Fibroblast of the conjunctiva (primary cell): Measurements from ENCODE around the gene PLEKHG1.

Experiments
- DNase-seq: peaks from one replicate; pipeline ENCODE4 v3.0.0-alpha.2; 2010; ENCODE audit warnings: low read depth

PLEKHG1 gene

DNA sequence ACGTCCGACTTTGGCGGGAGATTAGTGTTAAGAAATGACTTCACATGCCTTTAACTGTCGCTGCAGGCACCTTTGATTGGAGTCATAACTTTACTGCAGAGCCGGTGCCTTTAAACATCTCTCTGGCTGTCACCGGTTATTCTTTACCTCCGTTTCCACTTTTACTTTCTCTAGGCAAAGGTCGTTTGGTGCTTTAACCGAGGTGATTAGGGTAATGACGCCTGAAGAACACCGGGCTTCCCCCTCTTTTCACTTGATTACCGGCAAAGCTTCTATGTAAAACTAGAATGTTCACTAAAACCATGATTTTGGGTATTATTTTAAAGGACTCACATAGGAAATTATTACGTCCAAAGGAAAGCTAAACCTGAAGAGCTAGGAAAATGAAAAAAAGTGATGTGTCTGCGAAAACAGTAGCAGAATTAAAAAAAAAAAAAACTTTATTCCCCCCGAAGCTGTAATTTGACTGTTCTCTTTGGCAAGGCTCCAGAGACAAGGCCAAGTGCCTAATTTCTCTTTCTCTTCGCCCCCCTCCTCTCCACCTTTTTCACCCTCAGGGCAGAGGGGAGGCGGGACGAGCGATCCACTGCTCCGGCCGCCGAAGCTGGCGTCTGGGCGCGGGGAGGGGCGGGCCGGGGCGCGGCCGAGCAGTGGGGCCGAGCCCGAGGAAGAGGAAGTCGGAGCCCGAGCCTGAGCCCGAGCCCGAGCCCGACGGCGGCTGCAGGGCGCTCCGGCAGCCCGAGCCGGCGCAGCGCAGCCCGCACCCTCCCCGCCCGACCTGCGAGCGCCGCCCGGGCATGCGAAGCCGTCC lies at the start of gene PLEKHG1:
TSS of gene PLEKHG1 (plus strand) at position 687 of the 811 bp plus-strand sequence. CDS start 133,797 bp downstream, outside the sequence.
- DNase-seq, result peak; percentile 12

DNA sequence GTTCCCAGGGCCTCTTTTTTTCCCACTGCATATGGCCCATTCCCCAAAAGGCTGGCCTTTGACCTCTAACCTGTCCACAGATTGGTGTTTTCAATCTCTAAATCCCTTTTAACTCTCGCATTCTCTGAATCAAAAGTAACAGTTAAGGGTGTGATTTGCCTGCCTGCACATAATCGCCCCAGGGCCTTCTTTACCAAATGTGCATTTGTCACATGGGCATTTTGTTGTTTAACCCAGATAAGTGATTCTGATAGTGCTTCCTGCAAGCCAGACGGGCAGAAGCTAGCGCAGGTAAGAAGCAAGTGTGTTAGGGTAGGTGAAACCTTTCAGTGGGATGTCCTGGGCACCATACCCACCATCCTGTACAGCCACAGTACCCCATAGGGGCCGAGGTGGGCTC lies 49.4 kb upstream of the PLEKHG1 start:
- DNase-seq, result no peak

DNA sequence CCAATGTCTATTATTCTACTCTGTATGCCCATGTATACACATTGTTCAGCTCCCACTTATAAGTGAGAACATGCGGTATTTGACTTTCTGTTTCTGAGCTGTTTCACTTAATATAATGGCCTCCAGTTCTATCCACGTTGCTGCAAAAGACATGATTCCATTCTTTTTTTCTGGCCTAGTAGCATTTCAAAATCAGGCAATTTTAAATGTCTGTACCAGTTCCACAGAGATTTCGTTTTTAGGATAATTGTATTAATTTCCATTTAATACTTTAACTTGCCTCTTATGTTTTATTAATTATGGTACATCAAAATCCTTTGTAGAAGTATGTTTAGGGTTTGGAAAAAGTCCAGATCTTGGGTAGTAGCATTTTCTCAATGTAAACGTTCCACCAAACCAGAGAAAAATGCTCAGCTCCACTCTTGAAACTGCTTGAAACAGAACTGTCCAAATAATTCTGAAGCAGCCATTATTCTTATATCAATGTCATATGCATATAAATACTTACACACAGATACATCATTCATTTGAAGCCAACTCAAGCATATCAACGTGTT lies 42.6 kb upstream of the PLEKHG1 start:
- DNase-seq, result no peak

DNA sequence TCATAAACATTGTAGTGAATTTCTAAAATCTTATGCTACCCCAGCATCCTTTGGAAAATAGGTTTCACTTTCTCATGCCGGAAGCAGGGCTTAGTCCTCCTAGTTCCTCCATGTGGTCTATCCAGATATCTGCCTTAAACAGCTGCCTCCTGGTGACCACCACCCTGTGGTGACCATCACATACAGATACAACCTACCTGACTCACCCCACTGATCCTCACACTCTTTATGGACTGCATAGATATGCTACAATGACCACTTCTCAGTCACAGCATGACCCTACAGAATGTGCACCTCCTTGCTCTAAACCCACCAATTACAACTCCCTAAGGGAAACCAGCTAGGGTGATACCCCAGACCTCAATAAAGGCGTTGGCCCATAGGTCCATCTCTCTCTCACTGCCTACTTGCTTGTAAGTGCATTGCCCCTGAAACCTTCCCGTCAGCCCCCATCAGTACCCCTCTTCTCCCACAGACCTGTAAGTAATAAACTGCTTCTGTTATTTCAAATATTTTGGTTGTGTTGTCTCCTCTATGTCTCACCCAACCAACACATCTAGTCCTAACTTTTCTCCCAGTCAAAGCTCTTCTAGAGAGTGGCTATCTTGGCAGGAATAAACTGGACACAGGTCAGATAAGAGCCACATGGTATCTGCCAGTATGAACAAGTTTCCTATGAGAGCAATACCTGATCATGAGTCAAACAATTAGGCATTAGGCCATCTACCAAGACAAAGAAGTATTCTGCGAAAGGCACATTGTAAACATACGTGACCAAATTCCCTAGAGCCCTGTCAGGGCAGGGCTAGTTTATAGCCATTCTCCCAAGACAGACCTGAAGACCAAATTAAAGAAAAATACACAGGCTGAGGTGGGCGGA lies 39.4 kb upstream of the PLEKHG1 start:
- DNase-seq, result no peak

DNA sequence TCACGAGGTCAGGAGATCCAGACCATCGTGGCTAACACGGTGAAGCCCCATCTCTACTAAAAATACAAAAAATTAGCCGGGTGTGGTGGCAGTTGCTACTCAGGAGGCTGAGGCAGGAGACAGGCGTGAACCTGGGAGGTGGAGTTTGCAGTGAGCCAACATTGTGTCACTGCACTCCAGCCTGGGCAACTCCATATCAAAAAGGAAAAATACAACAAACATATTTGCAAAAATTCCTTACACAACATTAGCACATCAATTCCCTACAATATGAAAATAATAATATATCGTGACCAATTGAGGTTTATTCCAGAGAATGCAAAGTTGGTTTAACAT lies 38.8 kb upstream of the PLEKHG1 start:
- DNase-seq, result no peak

DNA sequence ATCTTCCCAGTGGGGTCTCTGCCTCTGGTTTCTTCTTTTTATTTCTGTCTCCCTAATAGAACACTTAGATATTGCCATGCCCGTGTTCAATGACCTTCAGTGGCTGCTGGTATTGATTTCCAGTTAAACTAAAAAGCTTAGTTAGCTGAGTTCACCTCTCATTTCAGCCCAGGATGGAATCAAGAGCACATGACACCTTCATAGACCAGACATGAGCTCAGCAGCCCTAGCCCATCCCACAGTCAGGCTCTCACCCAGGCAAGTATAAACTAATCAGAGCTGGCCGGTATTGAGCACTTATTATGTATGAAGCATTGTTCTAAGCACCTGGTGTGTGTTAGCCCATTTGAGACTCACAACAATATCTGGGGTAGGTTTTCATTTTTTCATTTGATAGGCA lies 33.7 kb upstream of the PLEKHG1 start:
- DNase-seq, result no peak

DNA sequence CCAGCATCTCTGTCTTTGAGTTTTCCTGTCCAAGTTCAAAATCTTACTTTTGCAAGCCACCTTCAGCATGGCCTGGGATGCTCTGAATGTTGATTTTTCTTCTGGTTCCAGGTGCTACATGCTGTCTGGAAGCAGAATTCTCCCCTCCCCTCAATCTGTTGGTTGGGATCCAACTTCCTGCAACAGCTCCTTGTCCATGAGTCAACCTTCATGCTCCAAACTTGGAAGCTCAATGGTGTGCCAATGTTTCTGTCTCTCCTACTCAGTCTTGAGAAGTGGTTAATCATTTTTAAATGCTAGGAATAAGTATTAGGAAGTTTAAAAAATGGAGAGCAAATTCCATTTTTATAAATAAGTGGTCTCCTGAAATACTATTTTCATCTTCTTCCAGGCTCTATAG lies 33.2 kb upstream of the PLEKHG1 start:
- DNase-seq, result no peak

DNA sequence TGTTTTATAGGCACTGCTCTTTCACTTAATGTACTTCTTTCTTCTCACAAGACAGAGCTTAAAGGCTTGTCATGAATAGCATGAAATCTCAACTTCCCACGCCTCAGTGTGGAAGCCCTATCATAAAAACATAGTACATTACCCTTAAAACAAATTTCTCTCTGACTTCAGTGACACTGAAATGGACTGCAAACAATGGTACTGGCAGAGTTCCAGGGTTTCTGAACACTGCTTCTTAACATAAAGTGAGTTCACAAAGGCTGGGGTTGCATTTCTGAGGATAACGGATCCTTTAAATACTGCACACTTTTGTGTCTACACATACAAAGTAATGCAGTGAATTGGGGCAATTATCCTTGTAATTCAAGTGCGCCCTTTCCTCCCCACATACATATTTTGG lies 32.3 kb upstream of the PLEKHG1 start:
- no peak for DNase-seq

DNA sequence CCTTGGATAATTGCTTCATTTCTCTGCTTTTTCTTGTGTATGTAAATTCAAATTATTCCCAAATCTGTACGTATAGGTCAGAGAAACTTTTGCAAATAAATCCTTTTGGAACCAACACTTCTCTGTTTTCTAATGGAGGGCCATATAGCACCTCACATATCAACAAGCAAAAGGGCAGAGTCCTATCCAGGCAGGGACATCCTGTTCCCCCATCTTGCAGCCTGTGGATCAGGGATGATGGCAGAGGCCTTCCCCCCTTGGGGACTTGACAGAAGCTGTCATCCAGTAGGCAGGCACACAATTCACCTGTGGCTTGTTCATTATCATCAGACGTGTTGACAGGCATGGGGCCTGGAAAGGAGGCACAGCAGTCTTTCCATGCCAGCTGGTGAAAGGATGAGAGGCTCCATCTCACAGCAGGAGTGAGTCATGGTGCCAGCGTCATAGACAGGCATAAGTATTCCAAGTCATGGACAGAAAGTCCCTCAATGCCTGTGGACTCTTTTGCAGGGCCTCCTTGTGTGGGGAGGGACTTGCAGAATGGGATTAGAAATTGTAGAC lies 31.8 kb upstream of the PLEKHG1 start:
- DNase-seq, result no peak

DNA sequence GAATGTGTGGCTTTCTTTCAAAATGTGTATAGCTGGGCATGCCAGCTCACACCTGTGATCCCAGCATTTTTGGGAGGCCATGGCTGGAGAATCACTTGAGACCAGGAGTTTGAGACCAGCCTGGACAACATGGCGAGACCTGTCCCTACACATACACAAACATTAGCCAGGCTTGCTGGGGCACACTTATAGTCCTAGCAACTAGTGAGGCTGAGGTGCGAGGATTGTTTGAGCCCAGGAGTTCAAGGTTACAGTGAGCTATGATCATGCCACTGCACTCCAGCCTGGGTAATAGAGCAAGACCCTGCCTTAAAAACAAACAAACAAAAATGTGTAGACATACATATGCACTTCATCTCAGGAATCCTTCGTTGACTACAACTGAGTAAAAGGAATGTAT lies 31.1 kb upstream of the PLEKHG1 start:
- DNase-seq, result no peak

DNA sequence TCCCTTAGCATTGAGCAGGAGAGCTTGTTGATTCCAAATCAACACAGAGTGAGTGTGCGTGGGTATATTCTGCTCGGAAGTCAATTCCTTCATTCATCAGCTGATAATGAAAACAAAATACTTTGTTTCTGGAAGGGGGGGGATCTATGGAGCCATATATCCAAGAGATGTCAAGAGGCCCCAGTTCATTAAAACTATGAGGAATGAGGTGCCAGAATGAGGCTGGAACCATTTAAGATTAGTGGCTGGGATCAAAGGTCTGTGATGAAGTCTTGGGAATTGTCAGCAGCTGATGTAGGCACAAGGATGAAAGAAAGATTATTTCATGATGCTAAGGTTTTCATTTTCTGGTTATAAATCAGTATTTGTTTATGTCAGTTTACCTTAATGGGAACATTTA lies 30.5 kb upstream of the PLEKHG1 start:
- DNase-seq, result no peak

DNA sequence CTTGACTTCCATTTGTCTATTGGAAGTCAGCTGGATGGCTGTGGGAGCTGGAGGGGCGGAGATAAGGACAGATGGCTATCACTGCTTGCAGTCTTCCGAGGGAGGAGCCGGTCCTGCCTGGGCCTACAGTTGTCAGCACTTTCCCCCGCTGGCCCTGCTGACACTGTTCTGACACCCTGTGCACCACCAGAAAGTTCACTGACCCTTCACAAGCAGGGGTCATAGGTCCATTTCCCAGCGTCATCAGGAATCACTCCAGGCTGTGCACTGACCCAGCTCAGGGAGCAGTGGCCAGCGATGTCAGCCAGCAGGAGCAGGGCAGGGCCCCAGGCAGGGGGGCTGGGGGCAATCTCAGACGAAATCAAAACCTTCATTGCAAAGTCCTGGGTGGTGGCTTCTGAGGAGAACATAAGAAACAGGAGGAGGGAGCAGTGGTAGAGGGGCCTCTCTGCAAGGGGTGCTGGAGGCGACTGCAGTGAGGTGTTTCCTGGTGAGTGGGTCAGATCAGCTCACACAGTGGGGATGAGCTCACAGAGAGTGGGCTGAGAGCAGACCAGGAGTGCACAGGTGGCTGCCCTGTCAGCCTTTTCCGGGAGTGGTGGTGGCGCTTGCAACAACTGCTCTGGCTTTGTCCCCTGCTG lies 26.5 kb upstream of the PLEKHG1 start:
- DNase-seq, result no peak

DNA sequence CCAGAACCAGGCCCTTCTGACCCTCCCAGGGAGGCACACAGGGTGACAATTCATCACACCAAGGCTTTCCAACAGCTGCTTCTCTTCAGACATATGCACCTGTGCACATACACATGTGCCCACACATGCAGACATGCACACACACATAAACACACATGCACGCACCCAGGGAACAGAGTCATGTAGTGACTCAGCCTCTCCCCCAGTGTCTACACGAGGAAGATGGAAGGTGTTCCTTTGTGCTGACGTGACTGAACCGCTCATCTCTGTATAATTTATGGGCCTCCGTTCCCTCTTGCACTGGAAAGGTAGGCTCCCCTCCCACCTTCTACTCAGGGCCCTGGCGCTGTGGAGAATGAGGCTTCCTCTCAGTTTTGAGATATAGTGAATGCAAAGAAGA lies 23.8 kb upstream of the PLEKHG1 start:
- no peak for DNase-seq

DNA sequence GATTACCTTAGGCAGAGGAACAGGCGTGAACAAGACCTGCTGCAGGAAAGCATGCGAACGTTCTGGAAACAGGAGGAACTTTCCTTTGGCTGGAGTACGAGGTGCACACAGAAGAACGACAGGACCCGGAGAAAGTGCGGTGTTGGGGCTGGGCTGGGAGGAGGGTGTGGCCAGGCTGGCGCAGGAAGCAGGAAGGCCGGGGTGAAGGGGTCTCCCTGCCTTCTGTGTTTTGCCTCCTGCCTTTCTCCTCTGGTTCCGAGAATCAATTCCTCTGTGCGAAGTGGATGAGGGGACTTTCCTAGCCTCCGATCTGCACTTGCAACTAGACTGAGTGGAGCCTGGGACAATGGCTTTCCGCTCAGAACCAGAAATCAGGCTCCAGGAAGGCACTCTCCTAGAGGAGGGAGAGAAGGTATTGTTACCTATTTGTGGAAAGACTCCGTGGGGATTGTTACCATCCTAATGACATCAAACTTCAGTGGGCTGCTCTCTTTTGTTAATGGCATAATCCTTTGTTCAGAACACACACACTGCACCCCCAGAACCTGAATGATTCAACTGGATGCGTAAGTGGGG lies 22.9 kb upstream of the PLEKHG1 start:
- DNase-seq, result no peak

DNA sequence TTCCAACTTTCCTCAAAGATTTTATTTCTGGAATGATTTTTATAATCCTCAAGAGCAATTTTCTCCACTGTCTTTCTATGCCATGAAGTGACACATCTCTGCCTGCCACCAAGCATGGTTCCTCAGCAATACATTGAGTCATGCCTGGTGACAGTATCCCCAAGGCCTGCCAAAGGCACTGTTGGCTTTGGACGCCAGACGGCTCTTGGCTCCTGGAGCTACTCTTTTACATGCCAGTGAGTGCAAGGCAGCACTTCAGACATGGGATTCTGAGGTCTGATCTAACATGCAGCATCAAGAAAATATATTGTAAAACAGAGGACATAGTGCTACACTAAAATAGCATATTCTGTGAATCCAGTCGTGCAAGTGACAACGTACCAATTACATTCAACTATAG lies 20.1 kb upstream of the PLEKHG1 start:
- DNase-seq, result no peak

DNA sequence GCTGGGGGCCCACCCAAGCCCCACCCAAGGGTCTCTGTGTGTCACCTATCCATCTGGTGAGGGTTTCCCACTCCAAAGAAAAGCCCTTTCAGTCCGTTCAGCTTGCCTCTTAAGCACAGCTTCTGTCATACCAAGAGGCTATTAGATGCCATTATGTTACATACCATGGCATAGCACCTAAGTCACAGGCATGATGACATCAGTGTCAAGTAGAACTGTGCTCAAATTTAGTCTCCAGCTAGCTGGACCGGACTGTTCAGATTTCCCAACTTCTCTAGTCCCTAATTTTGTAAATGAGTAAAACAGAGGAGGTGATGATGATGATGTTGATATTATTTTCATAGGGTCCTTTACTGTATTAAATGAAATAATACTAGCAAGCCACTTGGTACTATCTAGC lies 19.2 kb upstream of the PLEKHG1 start:
- no peak for DNase-seq

DNA sequence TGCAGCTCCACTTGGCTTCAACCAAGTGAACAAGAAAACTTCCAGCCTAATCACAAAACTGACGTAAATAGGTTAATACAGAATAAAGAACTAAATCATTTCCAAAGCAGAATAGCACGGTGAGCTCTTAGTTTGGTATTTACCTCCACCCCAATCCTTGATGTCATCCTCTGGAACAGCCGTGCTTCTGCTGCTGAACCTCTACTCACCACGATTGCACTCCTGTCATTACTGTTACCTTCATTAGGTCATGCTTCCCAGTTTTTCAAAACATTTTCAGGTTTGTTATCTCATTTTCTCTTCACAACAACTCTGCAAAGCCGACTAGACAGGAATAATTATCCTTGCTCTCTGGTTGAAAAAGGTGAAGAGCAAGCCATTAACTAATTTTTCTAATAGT lies 15.6 kb upstream of the PLEKHG1 start:
- no peak for DNase-seq

DNA sequence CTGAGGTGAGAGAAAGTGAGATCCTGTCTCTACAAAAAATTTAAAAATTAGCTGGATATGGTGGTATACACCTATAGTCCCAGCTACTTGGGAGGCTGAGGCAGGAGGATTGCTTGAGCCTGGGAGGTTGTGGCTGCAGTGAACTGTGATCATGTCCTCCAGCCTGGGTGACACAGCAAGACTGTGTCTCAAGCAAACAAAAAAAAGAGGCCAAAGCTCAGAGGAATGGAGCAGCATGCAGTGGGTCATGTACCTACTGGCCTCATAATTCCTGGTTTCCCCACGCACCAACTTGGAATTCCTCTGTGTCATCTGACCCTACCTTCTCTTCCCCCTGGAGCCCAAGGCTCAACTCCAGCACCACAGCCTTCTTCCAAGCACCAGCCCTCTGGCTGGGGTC lies 15.1 kb upstream of the PLEKHG1 start:
- DNase-seq, result no peak

DNA sequence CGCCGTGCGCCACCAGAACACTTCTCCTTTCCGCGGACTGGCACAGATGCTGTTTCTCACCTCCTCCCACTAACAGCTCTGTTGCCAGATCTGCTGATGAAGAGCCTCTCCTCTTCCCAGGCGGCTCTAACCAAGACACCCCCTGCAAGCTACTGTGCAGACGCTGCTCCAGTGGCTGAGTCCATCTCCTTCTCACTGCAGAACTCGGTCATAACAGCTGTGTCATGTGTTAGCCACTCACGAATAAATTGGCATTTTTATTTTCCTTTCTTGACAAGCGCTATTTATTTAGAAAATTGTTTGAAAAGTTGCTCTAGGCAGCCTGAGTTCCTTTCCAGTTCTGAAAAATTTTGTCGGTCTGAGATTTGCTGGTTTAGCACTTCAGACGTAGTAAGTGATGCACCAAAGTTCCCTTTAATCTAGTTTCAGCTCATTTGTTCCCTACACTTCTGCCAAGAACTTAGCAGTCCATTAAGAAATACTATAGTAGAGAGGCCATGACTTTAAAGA lies 12.8 kb upstream of the PLEKHG1 start:
- DNase-seq, result no peak

DNA sequence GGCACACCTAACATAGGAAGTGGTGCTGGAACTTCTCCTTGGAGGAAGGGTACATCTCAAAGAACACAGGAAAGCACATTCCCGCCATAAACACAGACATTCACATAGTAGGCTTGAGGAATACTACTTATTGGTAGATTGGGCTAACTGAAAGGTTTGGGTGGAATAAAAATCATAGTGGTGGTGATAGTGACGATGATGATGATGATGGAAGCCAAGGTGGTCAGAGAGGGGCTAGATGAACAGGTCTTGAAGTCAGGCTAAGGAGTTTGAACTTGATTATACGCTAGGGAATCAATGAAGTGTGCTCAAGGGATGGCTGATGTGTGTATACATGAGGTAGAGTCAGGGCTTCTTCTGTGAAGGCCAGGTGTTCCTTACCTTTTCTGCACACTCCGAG lies 12.0 kb upstream of the PLEKHG1 start:
- no peak for DNase-seq

DNA sequence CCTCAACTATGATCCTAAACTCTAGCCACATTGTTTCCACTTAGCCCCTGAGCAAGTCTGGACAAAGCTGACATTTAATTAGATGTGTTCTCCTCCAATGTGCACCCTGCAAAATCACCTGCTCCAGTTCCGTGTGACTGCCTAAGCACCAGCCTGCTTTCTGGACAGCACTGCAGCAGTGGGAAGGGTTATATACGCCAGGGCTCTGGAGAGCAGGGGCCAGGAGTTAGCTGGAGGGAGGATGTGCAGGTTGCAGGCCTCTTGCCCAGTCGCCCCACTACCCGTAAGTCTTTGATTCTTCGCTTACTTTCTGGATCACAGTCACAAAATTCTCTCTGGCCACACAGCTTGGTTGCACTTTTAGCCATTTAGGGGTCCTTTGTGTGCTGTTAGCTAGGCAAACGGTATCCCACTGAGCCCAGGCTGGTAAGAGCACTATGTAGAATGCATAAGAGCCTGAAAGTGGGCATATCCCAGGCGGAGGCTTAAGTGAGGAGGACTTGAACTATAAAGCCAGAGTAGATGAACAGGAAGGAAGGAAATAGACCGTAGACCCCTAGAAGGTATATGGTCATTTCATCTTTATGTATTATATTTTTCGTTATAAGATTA lies 10.7 kb upstream of the PLEKHG1 start:
- no peak for DNase-seq
